ENCODE measurements around the gene KLHDC3.

KLHDC3 gene

DNA sequence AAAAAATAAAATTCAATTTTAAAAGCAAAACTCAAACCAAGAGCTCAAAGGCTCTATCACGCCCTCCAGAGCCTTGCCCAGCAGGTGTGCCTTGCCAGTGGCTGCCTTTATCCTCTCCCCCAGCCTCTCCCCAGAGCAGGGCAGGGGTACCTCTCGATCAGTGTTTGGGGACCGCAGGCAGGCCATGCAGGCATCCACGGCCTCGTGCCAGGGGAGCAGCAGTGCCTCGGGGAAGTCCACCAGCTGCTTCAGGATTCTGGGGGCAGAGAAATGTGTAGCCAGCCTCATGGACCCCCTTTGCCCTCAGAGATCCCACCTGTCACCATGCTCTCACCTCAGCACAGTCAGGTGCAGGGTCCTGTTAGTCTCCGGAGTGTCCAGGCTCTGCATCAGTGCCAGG, 33.9 kb downstream of the KLHDC3 start:
- TF ChIP-seq, protein P1, sequence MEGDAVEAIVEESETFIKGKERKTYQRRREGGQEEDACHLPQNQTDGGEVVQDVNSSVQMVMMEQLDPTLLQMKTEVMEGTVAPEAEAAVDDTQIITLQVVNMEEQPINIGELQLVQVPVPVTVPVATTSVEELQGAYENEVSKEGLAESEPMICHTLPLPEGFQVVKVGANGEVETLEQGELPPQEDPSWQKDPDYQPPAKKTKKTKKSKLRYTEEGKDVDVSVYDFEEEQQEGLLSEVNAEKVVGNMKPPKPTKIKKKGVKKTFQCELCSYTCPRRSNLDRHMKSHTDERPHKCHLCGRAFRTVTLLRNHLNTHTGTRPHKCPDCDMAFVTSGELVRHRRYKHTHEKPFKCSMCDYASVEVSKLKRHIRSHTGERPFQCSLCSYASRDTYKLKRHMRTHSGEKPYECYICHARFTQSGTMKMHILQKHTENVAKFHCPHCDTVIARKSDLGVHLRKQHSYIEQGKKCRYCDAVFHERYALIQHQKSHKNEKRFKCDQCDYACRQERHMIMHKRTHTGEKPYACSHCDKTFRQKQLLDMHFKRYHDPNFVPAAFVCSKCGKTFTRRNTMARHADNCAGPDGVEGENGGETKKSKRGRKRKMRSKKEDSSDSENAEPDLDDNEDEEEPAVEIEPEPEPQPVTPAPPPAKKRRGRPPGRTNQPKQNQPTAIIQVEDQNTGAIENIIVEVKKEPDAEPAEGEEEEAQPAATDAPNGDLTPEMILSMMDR (IDR thresholded peaks at IDR 0.05; ENCODE audit: low read length, missing control alignments), result no peak
- no peak overlapping the region for H3K4me3 ChIP-seq (replicated peaks; ENCODE audit: low read depth, low read length)
- DNase-seq (ENCODE audit: low read depth), result no peak

DNA sequence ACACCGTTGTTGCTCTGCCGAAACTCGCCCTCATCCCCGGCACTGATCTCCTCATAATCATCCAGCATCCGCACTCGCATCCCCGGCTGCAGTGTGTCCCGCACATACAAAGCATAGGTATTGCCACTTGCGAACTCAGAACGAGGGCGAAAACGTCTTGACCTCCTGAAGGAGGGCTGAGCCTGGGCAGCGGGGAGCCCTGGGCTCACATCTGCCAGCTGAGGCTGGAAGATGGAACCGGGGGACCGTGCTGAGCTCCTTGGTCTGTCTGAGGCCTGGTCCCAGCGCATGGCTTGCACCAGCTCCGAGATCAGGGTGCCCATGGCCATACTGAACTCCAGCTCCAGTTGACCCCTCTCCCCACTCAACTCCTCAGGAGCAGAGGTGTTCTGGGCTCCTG, 36.9 kb downstream of the KLHDC3 start:
- no peak for DNase-seq (ENCODE audit: low read depth)
- H3K4me3 ChIP-seq (replicated peaks; ENCODE audit: low read depth, low read length), result no peak overlapping the region
- TF ChIP-seq, protein P1 (IDR thresholded peaks at IDR 0.05; ENCODE audit: low read length, missing control alignments), result no peak

DNA sequence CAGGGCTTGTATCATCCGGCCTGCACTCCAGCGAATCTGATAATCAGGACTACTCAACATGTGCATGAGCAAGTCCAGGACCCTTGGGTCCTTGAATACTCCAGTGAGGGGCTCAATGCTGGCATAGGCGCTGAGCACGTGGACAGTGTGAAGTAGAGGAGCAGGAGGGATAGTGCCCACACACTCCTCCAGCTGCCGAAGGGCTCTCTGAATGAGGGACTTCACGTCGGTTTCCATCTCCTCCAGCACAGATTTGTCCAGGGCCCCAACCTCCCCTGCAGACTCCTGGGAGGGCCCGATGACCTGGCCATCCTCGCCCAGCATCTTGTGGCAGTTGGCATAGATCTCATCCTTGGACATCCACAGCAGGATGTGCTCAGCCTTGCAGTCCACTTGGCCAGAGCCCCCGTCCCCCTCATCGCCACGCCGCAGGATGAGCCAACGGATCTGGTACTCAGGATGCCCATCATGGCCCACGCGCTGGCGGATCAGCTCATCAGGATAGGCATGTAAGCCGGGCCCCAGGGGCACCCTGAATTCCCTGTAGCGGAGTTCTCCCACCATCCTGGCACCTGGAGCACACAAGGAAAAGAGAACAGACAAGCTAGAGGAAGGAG, 38.3 kb downstream of the KLHDC3 start:
- TF ChIP-seq, protein P1 (IDR thresholded peaks at IDR 0.05; ENCODE audit: low read length, missing control alignments), result no peak
- peak overlapping the region; percentile 82 for H3K4me3 ChIP-seq (replicated peaks; ENCODE audit: low read depth, low read length)
- DNase-seq (ENCODE audit: low read depth), result no peak

DNA sequence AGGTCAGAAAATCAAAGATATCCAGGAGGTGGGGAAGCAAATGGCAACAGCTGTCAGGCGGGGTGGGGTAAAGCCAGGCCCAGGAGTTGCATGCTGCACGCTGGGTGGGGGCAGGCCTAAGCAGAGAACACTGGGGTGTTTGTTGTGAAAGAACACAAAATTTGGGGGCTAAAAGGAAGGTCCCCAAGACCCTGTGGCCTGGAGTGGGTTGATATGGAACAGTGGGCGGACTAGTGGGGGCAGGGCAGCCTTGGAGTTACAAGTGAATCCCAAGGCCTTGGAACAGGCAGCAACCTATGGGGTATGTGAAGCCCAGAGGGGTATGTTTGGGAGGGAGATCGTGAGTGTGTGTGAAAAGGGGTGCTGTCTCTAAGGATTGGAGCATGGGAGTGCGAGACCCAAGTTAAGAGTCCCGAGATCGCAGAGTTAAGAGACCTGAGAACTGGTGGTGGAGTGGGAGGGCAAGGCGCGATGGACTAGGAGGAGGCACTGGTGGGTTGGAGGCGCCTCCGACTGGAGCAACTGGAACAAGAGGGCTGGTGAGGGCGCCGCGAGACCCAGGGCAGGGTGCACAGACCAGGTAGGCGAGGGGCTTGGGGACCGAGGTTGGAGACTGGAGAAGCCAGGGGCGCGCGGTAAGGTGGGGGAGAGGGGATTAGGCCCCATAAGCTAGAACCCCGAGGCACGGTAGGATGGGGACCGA, 38.9 kb downstream of the KLHDC3 start:
- TF ChIP-seq, protein P1 (IDR thresholded peaks at IDR 0.05; ENCODE audit: low read length, missing control alignments), result no peak
- peak; percentile 30 for DNase-seq (ENCODE audit: low read depth)
- H3K4me3 ChIP-seq (replicated peaks; ENCODE audit: low read depth, low read length), result peak overlapping the region; percentile 82

DNA sequence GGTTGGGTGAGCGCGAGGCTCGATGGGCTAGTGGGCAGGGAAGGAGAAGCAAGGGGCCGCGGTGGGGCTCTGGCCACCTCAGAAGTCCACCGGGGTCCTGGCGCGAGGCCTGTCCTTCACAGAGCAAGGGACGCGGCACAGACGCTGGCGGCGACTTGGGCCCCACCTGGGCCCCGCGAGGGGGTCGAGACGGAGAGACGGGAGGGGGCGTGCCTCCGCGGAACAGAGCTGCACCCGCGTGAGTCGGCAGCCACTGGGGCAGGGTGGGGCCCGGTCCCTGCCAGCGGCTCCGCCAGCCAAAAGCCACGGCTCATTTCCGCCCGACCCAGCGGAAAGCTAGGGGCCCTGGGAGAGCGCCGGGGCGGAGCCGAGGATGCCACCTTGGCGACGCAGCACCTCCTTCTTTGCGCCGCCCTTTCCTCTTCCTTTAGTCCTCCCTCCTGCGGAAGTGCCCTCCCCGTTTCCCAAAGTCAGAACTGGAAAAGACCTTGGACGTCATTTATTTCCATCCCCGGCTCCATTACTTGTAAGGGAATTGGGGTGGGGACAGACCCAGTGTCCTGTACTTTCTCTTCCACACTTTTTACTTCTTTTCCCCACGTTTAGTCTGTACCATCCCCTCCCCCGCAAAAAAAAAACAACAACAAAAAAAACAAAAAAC, 39.6 kb downstream of the KLHDC3 start, which contains the start of gene CUL7:
CUL7 (minus strand) TSS at position 307 of the 661 bp plus-strand sequence. CDS start 1,063 bp downstream, outside the sequence.
- peak; percentile 96 for DNase-seq (ENCODE audit: low read depth)
- TF ChIP-seq, protein P1 (IDR thresholded peaks at IDR 0.05; ENCODE audit: low read length, missing control alignments), result no peak

DNA sequence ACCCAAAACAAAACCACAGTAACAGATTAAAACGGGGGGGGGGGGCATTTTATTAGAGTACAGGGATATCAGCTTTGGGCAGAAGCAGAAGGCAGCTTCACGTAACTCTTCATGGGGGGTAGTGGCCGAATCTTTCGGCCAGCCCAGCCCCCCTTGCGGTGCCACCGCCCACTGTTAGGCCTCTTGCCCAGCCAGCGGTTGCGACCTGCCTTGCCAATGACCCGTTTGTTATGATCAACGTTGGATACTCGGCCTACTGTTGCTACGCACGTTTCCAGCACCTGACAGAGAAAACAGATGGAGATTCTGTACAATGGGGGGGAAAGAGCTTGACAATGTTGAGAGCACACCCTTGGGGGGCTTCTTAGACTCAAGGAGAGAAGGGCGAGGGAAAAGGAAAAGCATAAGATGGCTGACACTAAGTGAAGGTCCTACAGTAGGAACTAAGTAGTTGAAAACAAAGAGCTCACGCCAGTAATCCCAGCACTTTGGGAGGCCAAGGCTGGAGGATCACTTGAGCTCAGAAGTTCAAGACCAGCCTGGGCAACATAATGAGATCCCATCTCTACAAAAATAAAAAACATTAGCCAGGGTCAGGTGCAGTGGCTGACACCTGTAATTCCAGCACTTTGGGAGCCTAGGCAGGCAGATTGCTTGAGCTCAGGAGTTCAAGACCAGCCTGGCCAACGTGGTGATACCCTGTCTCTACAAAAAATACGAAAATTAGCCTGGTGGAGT, 40.3 kb downstream of the KLHDC3 start:
- DNase-seq (ENCODE audit: low read depth), result no peak
- TF ChIP-seq, protein P1 (IDR thresholded peaks at IDR 0.05; ENCODE audit: low read length, missing control alignments), result no peak
- H3K4me3 ChIP-seq (replicated peaks; ENCODE audit: low read depth, low read length), result peak overlapping the region; percentile 82

More for the DNA sequence above, 39.6 kb downstream of the KLHDC3 start, which contains the start of gene CUL7:
- H3K4me3 ChIP-seq (replicated peaks; ENCODE audit: low read depth, low read length), result peak within 1 kb of the TSS; percentile 82

All from fibroblast of pulmonary artery (primary cell).